Measurements from ENCODE around the gene MTCL1. TPM values are rescaled to one million over a fixed set of nuclear protein-coding genes. Genes with fewer than 3 reads are reported as not detected.

MTCL1 gene
- polyA plus RNA-seq, 1 experiment: 56.6 TPM

DNA sequence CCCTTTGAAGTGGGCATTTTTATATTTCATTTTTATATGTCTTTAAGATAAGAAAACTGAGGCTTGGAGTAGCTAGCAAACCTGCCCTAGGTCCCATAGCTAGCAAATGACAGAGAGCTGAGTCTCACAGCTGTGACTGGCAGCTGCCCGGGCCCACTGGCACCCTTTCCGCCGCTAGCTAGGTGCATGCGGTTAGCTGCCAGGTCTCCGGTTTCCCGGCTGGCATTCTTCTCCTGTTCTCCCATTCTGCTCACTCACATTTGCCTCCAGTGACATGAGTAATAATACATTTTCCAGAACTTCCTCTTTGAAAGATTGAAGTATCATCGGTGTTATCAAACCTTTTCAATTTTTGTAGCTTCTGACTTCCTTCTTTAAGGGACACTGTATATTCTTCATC, 38.7 kb downstream of the MTCL1 start:
- Histone ChIP-seq H3K9me3 (ENCODE audit: control insufficient read depth, insufficient read depth, low read length) (no peaks in the 10 kb centered on the region), H3K27me3 (ENCODE audit: control insufficient read depth, insufficient read depth, low read length) (no peaks in the 10 kb centered on the region), H3K4me3 (ENCODE audit: low read depth, low read length) (no peak overlapping the region), H3K27ac (ENCODE audit: low read depth, low read length) (no peak overlapping the region)
- ChIA-PET CTCF (no interaction called here), POLR2A (no interaction called here)
- no peak for DNase-seq (ENCODE audit: low read depth, low spot score)
- TF ChIP-seq, protein P1, sequence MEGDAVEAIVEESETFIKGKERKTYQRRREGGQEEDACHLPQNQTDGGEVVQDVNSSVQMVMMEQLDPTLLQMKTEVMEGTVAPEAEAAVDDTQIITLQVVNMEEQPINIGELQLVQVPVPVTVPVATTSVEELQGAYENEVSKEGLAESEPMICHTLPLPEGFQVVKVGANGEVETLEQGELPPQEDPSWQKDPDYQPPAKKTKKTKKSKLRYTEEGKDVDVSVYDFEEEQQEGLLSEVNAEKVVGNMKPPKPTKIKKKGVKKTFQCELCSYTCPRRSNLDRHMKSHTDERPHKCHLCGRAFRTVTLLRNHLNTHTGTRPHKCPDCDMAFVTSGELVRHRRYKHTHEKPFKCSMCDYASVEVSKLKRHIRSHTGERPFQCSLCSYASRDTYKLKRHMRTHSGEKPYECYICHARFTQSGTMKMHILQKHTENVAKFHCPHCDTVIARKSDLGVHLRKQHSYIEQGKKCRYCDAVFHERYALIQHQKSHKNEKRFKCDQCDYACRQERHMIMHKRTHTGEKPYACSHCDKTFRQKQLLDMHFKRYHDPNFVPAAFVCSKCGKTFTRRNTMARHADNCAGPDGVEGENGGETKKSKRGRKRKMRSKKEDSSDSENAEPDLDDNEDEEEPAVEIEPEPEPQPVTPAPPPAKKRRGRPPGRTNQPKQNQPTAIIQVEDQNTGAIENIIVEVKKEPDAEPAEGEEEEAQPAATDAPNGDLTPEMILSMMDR (IDR thresholded peaks at IDR 0.05; ENCODE audit: low read depth, low read length): no peak

DNA sequence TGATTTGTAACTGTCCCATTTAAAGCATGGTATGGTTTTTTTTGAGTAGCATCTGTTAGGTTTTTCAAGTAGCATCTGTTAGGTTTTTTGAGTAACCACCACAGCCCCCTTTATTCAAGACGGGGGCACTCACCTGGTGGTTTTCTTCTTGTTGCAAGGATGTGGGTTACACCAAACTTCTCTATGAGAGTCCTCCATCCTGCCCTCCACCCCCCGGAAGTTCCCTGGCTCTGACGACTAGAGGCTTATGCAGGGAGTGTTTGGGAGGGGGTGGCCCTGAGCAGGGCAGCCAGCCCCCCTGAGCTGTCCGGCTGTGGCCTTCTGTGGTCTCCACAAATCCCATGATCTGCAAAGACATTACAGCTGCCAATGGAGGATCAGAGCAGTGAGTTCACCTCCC, 39.3 kb downstream of the MTCL1 start:
- Histone ChIP-seq H3K4me3 (ENCODE audit: low read depth, low read length) (no peak overlapping the region), H3K9me3 (ENCODE audit: control insufficient read depth, insufficient read depth, low read length) (no peaks in the 10 kb centered on the region), H3K27me3 (ENCODE audit: control insufficient read depth, insufficient read depth, low read length) (no peaks in the 10 kb centered on the region), H3K27ac (ENCODE audit: low read depth, low read length) (peak overlapping the region; percentile 59)
- POLR2A ChIA-PET: interaction anchor here (0.6 to 0.9 kb wide), 2 partner anchors 36 to 204 kb away, joined by 3 read pairs; no protein-coding TSS in a partner anchor
- no peak for DNase-seq (ENCODE audit: low read depth, low spot score)
- TF ChIP-seq, protein P1 (IDR thresholded peaks at IDR 0.05; ENCODE audit: low read depth, low read length): no peak
- CTCF ChIA-PET: interaction anchor here (1.1 kb wide), 1 partner anchor 37 kb away, joined by 3 read pairs; no protein-coding TSS in a partner anchor

DNA sequence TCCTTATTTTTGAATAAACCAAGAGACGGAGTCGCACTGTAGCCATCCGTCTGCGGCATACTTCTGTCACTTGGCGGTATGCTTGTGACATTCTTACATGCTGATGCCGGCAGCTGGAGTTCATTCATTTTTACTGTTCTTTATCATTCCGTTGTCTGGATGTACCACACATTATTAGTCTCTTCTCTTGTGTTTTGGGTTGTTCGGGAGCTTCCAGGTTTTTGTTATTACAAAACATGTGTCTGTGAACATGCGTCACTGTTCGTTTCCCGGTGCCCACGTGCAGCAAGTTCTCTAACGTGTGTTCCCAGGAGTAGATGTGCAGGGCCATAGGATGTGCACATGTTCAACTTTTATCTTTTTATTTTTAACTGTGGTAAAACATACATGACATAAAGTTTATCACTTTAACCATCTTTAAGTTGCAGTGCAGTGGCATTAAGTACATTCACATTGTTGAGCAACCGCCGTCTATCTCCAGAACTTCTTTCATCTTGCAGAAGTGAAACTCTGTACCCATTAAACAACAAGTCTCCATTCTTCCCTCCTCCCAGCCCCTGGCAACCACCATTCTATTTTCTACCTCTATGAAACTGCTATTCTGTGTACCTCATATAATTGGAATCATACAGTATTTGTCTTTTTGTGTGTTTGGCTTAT, 40.1 kb downstream of the MTCL1 start:
- Histone ChIP-seq H3K9me3 (ENCODE audit: control insufficient read depth, insufficient read depth, low read length) (no peaks in the 10 kb centered on the region), H3K4me3 (ENCODE audit: low read depth, low read length) (no peak overlapping the region), H3K27me3 (ENCODE audit: control insufficient read depth, insufficient read depth, low read length) (no peaks in the 10 kb centered on the region), H3K27ac (ENCODE audit: low read depth, low read length) (peak overlapping the region; percentile 75)
- ChIA-PET CTCF (interaction anchor here (1.1 kb wide), 1 partner anchor 38 kb away, joined by 3 read pairs; no protein-coding TSS in a partner anchor), POLR2A (interaction anchor here (0.6 to 0.9 kb wide), 2 partner anchors 35 to 203 kb away, joined by 3 read pairs; no protein-coding TSS in a partner anchor)
- DNase-seq (ENCODE audit: low read depth, low spot score): peak; percentile 58
- TF ChIP-seq, protein P1 (IDR thresholded peaks at IDR 0.05; ENCODE audit: low read depth, low read length): no peak

DNA sequence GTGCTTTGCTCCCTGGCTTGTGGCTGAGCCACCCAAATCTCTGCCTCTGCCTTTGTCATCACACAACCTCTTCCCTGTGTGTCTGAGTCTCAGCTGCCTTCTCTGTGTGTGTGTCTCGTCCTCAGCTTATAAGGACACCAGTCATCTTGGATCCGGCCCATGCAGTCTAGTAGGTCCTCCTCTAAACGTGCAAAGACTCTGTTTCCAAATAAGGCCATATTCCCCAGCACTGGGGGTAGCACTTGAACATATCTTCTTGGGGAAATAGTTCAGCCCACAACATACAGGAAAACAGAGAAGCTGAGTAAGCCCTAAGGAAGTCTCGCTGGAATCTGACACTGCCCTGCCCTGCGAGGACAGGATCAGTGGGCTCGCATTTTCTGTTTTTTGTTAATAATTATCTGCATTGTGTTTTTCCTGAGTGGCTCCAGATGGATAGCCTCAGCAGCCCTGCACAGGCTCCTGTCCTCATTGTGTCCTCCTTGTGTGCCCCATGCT, 42.1 kb downstream of the MTCL1 start:
- Histone ChIP-seq H3K27me3 (ENCODE audit: control insufficient read depth, insufficient read depth, low read length) (no peaks in the 10 kb centered on the region), H3K9me3 (ENCODE audit: control insufficient read depth, insufficient read depth, low read length) (no peaks in the 10 kb centered on the region), H3K27ac (ENCODE audit: low read depth, low read length) (peak overlapping the region; percentile 95), H3K4me3 (ENCODE audit: low read depth, low read length) (no peak overlapping the region)
- peak; percentile 88 for DNase-seq (ENCODE audit: low read depth, low spot score)
- ChIA-PET POLR2A (interaction anchor here (1.3 to 2.5 kb wide), 3 partner anchors 40 to 53 kb away, joined by 5 to 22 read pairs (median 9); partner anchors contain the start of gene MTCL1), CTCF (interaction anchor here (0.6 kb wide), 1 partner anchor 10 kb away, joined by 3 read pairs; no protein-coding TSS in a partner anchor)
- TF ChIP-seq, protein P1 (IDR thresholded peaks at IDR 0.05; ENCODE audit: low read depth, low read length): no peak

DNA sequence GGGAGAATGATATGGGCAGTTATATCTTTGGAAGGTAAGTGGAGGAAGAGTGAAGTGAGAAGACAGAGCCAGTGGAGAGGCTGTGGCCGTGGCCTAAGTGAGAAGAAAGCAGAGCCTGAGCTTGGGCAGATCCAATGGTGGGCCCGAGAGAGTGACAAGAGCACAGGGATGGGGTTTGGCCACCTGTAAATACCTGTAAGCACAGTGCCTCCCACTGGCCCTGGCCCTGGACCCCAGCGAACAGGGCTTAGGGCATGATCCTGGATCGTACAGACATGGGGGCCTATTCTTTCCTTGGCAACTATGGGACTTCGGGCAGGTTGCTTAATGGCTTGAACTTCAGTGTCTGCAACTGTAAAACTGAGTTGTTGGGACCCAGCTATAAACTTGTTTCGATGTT, 44.1 kb downstream of the MTCL1 start:
- H3K27me3 ChIP-seq (ENCODE audit: control insufficient read depth, insufficient read depth, low read length): no peaks in the 10 kb centered on the region
- CTCF ChIA-PET: no interaction called here
- peak overlapping the region; percentile 60 for H3K27ac ChIP-seq (ENCODE audit: low read depth, low read length)
- POLR2A ChIA-PET: no interaction called here
- no peaks in the 10 kb centered on the region; the same call in 1 of the 2 replicates for H3K9me3 ChIP-seq (ENCODE audit: control insufficient read depth, insufficient read depth, low read length)
- no peak overlapping the region for H3K4me3 ChIP-seq (ENCODE audit: low read depth, low read length)
- TF ChIP-seq, protein P1 (IDR thresholded peaks at IDR 0.05; ENCODE audit: low read depth, low read length): no peak
- no peak for DNase-seq (ENCODE audit: low read depth, low spot score)

Measured in AG04450 (cell line).